HuH-7 (cell line): Measurements from ENCODE around the gene SORCS2.

ENCODE experiments used
- DNase-seq: peaks from one replicate; pipeline ENCODE4 v3.0.0; 2011; ENCODE audit warnings: low spot score

The SORCS2 gene

DNA sequence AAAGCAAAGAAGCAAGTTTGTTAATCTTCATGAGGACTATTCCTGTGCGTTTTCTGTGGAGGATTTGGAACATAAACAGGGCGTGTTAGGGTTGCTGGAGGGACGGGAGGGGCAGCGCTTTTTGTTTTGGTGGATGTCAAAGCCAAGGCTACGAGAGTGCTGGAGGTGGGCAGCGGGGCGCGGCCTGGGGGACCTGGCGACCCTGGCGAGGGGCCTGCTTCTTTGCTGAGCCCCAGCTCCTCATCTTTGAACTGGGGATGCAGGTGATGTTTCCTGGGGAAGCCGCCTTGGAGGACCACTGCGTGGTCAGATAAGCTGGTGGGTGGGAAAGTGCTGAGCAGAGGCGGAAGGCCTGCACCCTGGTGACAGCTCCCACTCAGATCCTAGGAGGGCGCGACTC, 55.2 kb downstream of the SORCS2 start:
- no peak for DNase-seq

DNA sequence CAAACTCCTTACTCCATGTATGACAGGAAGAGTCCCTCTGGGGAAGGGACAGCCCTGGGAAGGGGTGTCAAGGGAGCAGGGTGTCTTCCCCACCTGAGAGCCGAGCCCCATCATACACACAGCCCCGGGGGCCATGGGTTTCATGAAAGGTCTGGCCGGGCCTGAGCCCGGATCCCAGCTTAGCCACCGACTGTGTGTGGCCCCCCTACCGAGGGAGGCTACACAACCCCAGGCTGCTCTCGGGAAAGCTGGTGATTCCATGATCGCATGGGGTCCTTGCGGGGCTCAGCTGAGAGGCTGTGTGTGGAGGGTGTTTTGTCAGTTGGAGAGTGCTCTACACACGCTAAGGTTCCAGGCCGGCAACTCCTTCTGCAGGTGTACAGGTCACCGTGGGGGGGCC, 55.6 kb downstream of the SORCS2 start:
- no peak for DNase-seq

DNA sequence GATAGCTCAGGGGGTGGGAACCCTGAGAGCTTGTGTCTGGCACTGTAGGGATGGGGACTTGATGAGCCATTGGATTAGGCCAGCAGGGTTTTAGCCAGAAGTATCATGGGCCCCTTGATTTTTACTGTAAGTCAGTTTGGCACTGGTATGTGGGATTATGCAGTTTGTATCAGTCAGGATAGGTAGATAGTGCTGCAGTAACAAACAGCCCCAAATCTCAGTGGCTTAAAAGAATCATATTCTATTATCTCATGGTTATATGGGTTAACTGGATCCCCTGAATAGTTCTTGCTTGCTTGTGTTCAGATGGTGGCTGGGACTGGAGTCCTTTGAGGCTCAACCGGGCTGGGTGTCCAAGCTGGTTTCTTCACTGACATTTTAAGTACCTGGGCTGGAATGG, 56.5 kb downstream of the SORCS2 start:
- DNase-seq: no peak

DNA sequence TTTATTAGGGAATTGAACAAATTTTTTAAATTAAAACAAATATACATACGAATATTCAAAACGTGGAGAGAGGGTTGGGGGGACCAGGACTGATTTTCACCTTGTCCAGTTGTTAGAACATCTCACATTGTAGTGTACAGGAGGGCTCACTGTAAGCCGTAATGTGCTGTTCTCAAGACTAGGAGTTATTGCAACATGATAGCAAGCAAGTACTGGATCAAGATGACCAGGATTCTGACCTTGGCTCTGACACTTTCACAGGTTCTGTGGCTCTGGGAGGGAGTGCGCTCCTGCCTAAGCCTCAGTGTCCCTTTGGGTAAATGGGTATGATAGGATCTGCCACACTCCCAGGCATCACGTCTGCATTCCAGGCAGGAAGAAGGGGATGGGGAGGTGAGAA, 59.0 kb downstream of the SORCS2 start:
- no peak for DNase-seq

DNA sequence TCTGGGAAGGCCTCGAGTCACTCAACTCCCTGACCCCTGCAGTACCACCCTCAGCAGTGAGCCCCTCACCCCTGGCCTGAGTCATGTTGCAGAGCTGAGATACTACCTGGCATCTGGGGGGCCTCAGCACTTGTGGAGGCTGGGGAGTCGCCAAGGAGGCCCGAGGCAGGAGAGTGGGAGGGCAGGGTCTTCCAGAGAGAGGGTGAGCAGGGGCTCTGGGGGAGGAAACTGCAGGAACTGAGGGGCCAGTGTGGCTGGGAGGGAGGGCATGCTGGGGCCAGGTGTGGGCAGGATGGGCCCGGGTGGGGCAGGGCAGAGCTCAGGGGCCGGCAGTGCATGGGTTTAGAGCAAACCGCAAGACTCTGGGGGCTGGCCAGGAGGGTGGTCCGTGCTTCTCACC, 59.7 kb downstream of the SORCS2 start:
- no peak for DNase-seq

DNA sequence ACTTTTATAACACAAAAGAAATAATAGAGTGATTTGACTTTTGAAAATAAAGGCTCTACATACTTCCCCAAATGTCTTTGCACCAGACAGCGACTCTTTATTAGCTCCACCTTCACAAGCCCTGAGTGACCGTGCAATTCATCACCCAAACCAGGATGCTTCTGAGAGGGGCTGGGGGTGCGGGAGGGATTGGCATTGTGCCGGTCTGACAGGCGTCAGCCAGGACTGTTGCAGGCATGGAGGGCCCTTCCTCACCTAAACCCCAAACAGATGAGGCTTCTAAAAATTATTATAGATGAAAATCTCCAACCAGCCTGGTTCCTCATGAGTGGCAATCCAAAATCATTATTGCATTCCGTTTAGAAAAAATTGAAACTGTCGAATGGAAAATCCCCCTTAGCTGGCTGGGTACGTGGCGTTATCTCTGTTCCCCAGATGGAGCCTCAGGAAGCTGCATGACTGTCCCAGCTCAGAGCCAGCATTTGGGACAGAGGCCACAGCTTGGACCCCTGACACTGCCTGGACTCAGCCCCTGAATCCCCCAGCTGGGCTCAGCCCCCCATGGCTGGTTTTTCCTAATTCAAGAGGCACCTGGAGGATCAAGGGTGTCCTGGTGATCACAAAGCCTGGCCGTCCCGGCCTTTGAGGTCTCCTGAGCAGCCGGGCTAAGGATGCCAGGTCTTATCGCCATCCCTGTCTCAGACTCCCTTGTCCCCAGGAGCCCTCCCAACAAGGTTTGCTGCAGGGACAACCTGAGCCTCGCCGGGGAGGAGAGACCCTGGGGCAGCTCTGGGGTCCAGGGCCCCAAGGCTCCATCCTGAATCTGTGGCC, 60.4 kb downstream of the SORCS2 start:
- no peak for DNase-seq

DNA sequence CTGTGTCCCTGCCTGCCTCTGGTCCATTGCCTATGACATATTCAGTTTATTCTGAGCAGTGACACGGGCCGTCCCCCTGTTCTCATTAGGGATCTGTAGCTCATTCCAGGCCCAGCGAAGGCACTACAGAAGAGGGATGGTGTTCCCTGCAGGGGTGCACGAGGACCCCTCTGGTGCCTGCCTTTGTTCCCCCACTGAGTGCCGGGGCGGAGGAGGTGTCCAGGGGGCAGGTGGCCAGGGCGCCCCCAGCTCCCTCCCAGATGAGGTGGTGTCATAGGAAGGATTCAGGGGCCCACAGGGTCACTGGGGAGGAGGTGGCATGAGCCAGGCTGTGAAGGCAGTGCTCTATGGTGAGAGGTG, 61.0 kb downstream of the SORCS2 start:
- DNase-seq: no peak

DNA sequence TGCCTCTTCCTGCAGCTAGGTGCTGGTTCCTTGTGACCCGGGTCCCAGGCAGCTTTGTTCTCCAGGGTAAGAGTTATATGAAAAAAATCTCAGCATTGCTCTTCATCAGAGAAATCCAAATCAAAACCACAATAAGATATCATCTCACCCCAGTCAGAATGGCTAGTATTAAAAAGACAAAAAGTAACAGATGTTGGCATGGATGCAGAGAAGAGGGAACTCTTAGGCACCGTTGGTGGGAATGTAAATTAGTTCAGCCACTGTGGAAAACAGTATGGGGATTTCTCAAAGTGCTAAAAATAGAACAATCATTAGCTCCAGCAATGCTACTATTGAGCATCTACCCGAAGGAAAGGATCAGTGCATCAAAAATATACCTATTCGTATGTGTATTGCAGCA, 61.5 kb downstream of the SORCS2 start:
- DNase-seq: no peak

DNA sequence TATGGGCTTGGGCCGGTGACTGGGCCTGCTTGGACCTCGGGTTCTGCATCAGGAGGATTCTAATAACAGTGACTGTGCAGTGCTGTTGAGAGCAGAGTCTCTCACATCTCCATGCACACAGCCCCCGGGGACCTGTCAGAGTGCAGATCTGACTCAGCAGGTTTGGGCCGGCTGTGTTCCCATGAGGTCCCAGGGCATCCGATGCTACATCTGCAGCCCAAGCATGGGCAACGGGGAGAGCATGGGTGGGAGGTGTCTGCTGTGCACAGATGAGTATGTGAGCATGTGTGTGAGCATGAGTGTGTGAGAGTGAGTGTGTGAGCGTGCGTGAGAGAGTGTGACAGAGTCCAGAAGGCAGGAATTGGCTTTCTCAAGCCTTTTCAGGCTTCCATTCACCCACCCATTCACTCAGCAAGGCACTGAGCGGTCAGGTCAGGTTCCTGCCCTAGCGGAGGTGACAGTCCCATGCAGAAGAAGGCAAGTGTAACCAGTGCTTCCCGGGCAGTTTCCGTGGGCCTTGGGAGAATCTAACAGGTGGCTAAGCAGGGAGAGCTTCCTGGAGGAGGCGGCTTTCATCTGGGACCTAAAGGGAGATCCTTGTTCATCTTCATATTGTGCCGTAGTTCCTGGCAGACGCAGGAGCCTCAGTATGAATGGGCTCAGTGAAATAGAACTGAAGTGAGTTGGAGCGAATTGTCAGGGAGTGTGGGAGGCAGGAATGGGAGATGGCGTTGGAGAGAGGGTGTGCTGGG, 62.6 kb downstream of the SORCS2 start:
- no peak for DNase-seq

DNA sequence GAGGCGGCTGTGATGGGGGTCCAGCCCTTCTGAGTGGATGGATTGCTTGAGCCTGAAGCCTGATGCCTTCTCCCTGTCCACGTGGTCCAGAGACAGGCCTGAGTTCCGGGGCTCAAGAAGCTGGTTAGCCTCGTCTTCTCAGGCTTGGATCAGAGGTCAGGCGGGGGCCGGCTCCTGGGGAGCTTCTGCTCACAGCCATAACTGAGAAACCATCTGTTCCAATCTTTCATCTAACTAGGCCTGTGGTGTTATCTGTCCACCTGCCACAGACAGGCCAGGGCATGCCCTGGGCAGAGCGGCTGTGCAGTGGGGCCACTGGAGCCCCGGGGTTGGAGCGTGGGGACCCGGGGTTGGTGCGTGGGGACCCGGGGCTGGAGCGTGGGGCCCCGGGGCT, 63.1 kb downstream of the SORCS2 start:
- DNase-seq: no peak

DNA sequence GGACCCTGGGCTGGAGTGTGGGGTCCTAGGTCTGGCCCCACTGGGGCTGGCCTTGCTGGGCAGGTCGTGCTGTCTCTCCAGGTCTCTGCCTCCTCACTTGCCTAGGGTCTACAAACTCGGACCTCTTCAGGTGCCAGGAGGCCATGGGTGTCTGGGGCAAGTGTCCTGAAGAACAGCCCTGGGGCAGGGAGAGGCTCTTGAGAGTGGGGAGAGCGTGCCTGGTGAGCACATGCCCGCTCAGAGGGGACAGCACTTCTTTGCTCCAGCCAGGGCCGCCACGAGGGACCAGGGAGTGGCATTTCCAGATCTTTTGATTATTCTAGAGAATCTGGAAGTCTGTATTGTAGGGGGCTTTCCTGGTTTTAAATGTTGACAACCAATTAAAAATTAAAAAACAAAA, 63.7 kb downstream of the SORCS2 start:
- DNase-seq: no peak

DNA sequence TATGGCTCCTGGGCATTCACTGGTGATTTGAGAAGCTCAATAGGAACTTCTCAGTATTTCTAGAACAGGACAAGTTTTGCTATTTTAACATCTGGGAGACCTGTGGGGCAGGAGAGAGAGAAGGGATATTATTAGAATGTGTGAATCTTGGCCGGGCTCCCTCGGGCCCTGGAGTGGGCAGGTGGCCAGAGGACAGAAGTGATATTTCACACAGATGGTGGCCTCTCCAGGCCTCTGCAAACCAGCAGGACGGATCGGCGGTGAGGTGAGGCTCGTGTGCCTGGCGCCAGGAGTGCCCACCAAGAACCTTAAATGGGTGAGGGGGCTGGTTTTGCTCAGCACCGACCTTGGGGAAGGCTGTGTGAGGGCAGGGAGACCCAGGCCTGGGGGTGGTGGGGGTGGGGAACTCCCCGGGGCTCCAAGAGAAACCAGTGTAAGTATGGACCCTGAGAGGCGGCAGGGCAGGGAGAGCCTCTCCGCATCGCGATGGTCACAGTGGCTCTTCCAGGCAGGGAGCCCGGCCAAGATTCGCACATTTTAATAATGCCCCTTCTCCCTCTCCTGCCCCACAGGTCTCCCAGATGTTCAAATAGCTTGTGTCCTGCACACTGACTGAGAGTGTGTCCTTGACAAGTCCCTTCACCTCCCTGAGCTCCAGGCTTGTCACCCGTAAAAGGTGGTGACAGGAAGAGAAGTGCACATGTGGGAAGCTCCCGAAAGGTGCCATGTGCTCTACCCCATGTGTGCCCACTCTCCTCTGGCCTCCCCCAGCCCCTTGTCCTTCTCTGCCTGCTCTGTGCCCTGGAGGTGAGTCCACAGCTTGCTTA, 64.9 kb downstream of the SORCS2 start:
- DNase-seq: no peak

DNA sequence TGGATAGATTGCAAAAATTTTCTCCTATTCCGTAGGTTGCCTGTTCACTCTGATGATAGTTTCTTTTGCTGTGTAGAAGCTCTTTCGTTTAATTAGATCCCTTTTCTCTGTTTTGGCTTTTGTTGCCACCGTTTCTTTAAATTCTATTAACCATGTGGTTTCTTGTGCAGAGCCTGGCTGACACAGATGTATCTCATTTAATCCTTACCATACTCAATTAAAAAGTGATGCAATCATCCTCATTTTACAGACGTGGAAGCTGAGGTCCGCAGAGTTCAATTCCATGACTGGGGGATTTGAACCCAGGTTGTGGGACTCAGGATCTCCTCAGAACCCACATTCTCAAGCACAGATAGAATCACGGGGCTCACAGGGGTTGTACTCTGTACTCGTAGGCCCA, 66.7 kb downstream of the SORCS2 start:
- DNase-seq: no peak

DNA sequence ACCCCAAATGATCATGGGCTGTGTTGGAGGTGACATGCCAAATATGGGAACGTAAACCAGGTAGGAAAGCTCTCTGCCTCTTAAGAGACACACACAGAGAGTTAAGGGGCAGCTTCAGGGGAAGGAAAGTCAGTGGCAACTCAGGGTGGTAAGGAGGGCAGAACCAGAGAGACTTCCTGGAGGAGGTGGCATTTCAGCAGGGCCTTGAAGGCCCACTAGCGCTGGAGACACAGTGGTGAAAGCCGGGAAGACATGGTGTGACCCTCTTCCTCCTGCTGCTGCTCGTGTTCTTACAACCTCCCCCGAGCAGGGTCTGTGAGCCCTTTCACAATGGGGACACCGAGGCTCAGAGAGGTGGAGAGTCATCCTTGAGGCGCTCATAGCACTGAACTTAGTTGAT, 68.2 kb downstream of the SORCS2 start:
- no peak for DNase-seq

DNA sequence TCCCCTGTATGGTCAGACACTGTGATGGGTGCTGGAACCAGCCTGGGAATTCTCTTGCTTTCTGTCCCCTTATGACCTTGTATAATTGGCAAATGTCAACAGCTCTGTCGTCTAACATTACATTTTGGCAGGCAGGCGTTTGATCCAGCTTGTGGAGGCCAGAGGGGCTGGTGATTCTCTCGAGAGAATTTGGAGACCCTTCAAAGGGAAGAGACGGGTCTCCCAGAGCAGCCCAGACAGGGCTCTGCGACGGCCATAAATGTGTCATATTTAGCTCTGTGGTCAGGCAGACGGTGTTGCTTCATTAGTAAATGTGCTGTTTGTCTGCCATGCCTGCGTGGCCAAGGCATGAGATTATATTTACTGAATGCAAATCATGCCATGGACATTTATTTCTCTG, 68.7 kb downstream of the SORCS2 start:
- no peak for DNase-seq

DNA sequence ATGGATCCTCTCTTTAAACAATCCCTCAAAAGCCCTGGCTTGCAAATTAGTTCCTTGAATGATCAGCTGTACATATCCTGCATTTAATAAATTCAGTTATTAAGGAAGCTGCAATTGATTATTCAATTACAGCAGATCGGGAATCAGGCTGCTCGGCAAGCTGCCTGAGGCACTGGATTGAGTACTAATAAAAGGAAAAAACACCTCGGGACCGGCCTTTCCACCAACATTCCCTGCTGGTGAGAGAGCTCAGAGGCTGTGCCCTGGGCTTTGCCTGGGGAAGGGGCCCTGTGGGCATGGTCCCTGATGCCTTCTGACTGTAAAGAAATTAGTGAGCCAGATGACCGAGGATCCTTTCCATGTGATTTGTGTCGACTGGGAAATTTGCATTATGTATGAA, 69.2 kb downstream of the SORCS2 start:
- no peak for DNase-seq

DNA sequence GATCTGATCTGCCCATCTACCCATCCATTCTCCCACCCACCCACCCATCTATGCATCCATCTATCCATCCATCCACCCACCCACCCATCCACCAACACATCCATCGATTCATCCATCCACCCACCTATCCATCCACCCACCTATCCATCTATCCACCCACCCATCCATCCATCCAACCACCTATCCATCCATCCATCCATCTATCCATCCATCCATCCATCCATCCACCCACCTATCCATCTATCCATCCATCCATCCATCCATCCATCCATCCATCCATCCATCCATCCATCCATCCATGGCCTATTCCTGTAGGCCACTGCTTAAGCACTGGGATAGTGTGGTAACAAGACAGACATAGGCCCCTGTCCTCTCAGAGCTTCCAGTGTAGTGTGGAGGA, 69.8 kb downstream of the SORCS2 start:
- no peak for DNase-seq

DNA sequence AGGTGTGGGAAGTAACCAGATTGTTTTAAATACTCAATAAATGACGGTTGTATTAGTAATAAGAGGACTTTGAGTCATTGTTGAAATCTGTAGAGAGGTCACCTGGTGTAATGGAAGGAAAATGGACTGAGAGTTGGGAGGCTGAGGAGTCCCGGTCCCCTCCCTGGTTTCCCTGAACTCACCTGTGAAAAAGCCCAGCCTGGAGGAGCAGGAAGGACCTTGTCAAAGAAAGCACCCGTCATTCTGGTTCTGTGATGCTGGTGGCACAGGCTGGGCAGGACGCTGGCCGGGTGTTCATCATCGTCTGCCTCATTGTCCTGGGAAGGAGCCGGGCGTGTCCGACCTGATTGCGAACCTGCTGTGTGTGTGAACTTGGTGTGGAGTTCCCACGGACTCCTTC, 70.8 kb downstream of the SORCS2 start:
- no peak for DNase-seq

DNA sequence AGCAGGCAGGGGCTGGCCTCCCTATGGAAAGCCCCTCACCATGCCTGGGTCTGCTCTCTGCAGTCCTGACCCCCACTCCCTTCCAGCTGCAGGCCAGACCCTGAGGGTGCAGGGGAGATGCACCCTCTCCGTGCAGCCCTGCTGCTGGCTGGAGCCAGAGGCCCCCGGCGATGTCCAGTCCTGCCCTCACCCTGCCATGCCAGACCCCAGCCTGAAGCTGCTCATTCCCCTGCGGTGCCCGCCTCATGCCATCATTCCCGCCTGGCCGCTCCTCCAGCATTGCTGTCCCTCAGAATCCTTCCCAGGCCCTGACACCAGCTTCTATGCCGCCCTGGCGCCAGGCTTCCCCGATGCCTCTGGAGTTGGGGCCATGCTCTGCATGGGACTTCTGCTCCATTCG, 72.4 kb downstream of the SORCS2 start:
- no peak for DNase-seq

DNA sequence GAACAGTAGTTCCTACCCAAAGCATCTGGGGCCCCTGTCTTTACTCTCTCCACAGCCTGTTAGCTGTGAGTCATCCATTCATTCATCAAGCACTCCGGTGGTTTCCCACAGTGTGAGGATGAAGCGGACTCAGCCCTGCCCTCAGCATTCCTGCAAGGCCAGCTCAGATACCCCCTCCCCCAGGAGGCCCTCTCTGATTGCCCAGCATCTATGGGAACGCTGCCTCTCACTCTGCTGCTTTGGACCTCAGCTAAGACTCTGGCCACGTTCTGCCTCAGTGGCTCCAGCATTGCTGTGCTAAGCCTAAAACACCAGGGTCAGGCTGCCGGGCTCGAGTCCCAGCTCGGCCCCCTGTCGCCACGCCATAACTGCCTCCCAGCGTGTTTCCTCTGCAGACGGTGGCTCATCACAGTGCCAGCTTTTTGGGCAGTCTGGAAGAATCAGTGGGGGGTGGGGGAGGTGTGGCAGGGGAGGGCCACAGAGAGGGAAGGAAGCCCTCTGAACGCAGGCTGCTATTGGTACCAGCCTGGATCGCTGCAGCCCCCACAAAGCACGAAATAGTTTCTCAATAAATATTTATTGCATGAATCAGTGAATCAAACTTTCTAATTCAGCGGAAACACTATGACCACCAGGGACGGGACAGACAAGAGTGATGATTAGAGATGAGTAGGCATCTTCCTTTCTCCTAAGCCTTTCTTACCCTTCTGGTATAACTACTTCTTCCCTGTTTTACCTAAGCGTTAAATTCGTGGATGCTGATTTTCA, 74.4 kb downstream of the SORCS2 start:
- DNase-seq: no peak

DNA sequence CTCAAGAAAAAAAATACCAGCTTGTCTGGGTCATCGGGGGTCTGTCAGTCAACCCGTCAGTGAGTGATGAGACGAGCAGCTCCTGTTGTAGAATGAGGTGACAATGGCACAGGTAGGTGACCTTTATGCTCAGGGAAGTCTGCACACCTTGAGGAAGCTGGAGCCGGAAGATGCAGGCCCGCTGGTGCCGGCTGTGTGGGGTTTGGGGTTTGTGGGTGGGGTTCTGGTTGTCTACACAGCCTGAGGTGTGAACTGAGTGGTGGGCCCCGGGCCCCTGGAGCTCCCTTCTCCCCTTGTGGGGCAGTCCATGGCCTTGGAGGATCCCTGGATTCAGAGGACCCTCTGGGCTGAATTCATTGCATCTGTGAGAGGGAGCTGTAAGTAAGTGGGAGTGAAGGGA, 75.5 kb downstream of the SORCS2 start:
- no peak for DNase-seq

DNA sequence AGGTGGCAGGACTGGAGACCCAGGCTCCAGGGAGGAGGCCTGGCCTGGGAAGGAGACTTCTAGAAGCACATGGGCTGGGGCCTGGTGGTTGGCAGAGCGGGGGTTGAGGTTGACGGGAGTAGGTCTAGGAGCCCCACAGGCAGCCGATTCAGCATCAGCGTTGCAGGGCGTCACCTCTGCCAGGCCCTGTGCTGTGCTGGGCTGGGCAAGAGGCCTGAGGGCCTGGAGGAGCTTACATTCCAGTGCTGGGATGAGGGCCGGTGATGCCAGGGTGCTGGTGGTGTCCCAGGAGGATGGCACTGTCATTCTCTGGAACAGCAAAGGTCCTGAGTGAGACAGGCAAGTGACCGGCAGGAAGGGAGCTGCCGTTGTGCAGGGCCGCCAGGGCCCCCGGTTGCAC, 76.6 kb downstream of the SORCS2 start:
- no peak for DNase-seq
